ENCODE results near the gene NR3C2. TPM values are rescaled to one million over a fixed set of nuclear protein-coding genes. Genes with fewer than 3 reads are reported as not detected.

NR3C2 gene
- total RNA-seq: 3.3 and 6.8 TPM in 2 replicates

GRCh38 chr4:148441986-148442831, at the start of gene NR3C2:
TSS of gene NR3C2 (minus strand) at chr4:148442414.

All from aortic smooth muscle cell (primary cell).